ENCODE data around the gene HNRNPA3. TPM values are rescaled to one million over a fixed set of nuclear protein-coding genes. Genes with fewer than 3 reads are reported as not detected.
"Not testable (repeated sequence)": the region's sequence is repeated elsewhere in the genome, so short reads cannot be mapped to it uniquely, and the experiment has no call there.

The HNRNPA3 gene
- total RNA-seq, 1 experiment from 2014 or later, result 52.9 TPM

DNA sequence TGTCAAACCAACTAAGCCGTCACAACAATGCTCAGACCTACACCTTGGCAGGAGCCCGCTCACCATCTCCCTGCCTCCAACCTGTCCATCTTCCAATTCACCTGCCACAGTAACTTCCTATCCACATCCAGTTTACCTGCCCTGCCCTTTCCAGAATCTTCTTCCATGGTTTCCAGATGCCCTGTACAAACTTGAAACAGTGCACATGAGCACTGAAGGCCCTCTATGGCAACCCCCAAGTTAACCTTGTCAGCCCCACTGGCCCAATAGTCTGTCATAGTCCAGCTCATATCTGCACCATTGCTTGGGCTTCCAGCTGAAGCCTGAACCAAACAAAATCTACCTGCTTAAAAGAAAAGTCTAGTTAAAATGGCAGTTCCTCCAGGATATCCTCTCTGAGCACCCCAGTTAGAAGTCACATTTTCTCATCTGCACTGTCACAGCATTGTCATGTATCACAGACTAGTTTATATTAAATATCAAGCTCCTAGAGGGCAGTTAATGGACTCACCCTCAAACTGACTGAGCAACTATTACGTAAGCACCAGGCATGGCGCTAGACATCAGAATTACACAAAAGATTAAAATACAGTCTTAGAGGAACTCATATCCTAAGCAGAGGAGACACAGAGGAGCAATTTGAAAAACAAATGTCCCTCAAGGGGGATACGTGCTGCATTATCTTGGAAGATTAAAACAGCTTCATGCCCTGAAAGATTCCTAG is 40.4 kb downstream of the HNRNPA3 start:
- DNase-seq (ENCODE audit: extremely low read depth, low read depth), result no peak

- no peak for DNase-seq (ENCODE audit: extremely low read depth, low read depth)
These were observed 41.1 kb downstream of the HNRNPA3 start for GRCh38 chr2:177253704-177254103.

- peak; percentile 65 for DNase-seq (ENCODE audit: extremely low read depth, low read depth)
These were observed 42.0 kb downstream of the HNRNPA3 start for GRCh38 chr2:177254433-177255226.

DNA sequence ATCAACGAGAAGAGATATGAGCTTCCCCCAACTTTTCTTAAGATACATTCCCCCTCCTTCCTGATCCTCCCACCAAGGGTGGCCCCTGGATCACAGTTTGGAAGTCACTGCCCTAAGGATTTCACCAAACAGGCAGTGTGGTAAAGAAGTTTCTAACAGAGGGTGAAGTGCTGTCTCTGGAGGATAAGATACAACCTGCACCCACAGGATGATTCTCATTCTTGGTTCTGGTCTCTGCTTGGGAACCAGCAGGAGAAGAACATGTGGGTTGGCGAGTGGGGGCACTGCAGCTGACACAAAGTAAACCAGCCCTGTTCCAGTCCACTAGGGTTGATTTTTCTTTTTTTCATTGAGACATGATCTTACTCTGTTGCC is 42.6 kb downstream of the HNRNPA3 start:
- DNase-seq (ENCODE audit: extremely low read depth, low read depth), result no peak

DNA sequence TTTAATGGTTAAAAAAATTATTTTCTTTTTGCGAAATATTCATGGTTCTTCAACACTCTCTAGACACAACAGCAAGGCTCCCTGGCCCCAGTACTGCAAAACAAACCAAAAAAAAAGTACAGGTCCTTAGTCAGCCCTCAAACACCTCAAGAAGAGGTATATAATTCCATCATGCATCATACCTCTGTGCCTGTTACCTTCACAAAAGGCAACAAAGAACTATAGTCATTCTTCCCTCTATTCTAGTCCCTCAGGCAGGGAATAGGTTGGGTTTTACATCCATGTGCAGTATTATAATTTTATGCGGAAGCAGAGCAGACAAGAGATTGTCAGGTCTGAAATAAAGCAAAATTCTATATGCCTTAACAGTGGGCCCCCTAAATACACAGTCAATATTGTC is 43.4 kb downstream of the HNRNPA3 start:
- no peak for DNase-seq (ENCODE audit: extremely low read depth, low read depth)

DNA sequence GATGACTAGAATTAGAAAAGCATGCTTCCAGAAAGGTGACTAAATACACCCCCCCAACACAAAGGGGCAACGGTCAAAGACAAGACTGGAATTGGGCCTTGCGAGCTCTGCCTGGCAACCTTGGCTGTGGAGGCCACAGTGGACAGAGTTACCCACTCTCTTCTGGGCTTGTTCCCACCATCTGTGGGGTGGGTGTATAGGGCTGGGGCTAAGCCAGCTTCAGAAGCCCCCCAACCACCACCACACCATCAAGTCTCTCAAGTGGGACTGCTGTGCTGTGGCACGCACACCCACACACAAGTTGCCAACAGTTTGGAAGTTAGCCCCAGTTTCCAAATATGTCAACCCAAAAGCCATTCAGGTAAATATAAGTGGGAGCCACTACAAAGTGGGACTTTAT is 44.1 kb downstream of the HNRNPA3 start:
- DNase-seq (ENCODE audit: extremely low read depth, low read depth), result no peak

DNA sequence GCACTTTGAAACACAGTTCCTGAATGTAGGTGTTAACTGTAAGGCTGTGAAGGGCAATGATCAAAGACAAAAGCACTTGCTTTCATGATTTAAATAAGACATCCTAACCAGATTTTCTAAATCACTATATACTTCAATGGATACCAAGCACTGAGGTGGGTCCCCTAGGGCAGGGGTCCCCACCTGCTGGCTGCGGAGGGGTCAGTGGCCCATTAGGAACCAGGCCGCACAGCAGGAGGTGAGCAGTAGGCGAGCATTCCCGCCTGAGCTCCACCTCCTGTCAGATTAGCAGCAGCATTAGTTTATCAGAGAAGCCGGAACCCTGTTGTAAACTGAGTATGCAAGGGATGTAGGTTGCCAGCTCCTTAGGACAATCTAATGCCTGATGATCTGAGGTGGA is 44.9 kb downstream of the HNRNPA3 start:
- no peak for DNase-seq (ENCODE audit: extremely low read depth, low read depth)

GRCh38 chr2:177258059-177258458 is 45.5 kb downstream of the HNRNPA3 start:
- DNase-seq (ENCODE audit: extremely low read depth, low read depth), result no peak

GRCh38 chr2:177260379-177260778 is 47.8 kb downstream of the HNRNPA3 start:
- DNase-seq (ENCODE audit: extremely low read depth, low read depth), result no peak

- DNase-seq (ENCODE audit: extremely low read depth, low read depth), result no peak
These were observed 48.8 kb downstream of the HNRNPA3 start for GRCh38 chr2:177261116-177262060.

GRCh38 chr2:177262092-177262491 is 49.5 kb downstream of the HNRNPA3 start:
- no peak for DNase-seq (ENCODE audit: extremely low read depth, low read depth)

GRCh38 chr2:177262958-177263450 is 50.4 kb downstream of the HNRNPA3 start:
- no peak for DNase-seq (ENCODE audit: extremely low read depth, low read depth)

GRCh38 chr2:177263451-177264208 is 51.0 kb downstream of the HNRNPA3 start:
- DNase-seq (ENCODE audit: extremely low read depth, low read depth), result peak; percentile 97

DNA sequence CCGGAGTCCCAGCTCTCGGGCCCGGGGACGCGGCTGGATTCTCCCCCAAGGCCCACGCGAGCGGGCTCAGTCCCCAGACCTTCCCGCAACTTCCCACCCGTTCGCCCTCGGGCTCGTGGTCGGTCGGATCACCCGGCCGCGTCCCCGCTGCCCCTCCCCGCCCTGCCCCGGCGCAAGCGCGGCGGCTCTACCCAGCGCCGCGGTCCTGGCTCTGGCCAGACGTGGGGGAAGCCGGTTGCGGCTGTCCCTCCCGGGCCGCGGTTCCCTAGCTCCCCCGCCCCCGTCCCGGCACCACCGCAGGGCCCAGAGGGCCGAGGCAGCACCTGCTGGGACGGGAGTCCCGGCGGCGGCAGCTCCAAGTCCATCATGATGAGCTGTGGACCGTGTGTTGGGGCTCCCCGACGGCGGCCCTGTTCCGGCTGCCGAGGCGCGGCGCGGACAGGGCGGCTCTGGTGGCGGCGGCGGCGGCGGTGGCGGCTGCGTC is 51.7 kb downstream of the HNRNPA3 start:
- DNase-seq (ENCODE audit: extremely low read depth, low read depth), result no peak

GRCh38 chr2:177264693-177265587 is 52.3 kb downstream of the HNRNPA3 start, which contains the start of gene NFE2L2:
Gene NFE2L2 (minus strand): TSS chr2:177264727. CDS start chr2:177264576, 151 bp downstream.
- peak; percentile 85 for DNase-seq (ENCODE audit: extremely low read depth, low read depth)

GRCh38 chr2:177265824-177266817 is 53.5 kb downstream of the HNRNPA3 start:
- no peak for DNase-seq (ENCODE audit: extremely low read depth, low read depth)

DNA sequence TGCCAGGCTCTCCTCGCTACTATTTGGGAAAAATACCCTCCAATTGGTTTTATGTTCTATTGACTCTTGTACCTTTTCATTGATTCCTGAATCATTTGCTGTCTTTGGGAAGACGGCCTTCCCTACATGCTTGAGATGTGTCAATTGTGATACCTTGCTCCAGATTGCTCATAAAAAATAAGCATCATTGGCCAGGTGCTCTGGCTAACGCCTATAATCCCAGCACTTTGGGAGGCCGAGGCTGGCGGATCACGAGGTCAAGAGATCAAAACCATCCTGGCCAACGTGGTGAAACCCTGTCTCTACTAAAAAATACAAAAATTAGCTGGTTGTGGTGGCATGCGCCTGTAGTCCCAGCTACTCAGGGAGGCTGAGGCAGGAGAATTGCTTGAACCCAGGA is 54.4 kb downstream of the HNRNPA3 start:
- DNase-seq (ENCODE audit: extremely low read depth, low read depth), result not testable (repeated sequence)
